Right kidney (tissue), 1 donor: ENCODE measurements around the gene ADGRD2.

ENCODE experiments used
- DNase-seq: peaks from one replicate; pipeline ENCODE4 v3.0.0-alpha.2; 2016

ADGRD2 gene

DNA sequence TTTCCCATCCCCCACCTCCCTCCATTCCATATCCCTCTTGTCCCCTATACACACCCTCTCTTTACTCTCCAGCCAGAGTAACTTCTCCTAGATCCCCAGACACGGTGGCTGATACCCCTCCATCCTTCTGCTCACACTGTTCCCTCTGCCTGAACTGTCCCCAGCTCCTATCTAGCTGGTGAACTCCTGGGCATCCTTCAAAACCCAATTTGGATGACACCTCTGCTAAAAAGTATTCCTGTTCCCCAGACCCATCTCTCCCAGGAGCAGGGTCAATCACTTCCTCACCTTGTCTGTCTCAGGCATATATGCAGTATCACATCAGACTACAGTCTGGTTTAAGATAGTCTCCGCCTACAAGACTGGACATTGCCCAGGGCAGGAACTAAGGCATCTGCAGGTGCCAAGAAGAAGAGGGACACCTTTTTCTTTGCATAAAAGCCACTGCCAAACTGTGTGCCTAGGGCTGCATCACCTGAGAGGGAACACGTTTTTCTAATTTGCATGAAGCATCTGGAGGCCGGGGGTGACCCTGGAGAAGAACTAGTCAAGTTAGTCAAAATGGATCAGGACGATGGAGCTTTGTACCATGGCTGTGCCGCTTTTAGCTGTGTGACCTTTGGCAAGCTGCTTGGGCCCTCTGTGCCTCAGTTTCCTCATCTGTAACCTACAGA is 29.8 kb downstream of the ADGRD2 start:
- DNase-seq: no peak

DNA sequence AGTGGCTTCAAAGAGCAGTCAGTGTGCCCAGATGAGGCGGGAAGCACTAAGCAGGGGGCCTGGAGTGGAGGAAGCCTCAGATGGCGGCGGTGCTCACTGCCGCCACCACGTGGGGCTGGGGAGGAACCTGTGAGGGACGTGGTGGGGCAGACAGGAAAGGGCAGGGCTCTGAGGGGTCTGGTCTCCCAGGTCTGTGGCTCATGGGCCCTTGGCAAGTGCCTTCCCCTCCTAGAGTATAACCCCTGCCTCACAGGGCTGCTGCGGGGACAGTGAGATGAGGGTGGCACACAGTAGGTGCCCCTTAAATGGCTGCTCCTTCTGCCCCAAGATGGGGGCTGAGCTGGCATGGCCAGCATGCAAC is 30.4 kb downstream of the ADGRD2 start:
- DNase-seq: no peak

DNA sequence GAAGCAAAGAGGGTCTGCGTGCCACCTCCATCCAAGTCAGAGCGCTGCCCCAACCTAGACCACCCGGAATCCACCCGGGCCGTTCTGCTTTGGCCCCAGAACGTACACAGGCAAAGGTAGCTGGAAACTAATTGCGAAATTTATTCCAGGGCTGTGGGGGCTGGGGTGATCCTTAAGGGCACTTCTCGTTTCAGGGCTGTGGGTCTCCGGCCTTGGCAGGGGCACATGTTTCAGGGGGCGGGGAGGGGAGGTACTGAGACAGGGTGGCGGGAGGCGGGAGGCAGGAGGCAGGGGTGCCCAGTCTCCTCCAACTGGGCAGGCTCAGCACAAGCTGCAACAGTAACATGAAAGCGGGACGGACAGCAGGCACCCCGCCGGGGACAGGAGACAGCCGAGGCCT is 30.9 kb downstream of the ADGRD2 start:
- DNase-seq: no peak

DNA sequence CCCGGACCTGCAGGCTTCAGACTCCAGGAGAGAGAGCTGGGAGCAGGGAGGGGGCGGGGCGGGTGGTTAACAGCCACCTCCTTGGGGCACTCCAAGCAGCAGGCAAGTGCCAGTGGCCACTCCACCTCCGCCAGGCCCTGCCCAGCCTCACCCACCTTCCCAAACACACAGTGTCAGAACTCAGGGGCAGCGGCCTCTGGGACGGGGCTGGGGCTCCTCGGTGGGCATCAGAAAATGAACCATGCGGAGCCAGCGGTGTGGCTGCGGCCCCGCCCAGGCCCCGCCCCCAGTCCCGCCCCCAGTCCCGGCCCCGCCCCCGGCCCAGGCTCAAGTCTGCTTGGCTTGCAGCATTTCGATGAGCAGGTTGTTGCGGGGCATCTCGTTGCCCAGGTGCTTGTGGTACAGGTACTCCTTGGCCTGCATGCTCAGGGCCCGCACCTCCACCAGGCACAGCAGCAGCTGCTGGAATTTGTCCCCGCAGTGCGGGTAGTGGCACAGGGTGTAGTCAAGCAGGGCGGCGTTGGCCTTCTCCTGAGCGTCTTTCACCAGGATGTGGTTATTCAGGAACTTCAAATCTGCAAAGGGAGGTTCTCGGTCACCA is 32.3 kb downstream of the ADGRD2 start:
- no peak for DNase-seq

DNA sequence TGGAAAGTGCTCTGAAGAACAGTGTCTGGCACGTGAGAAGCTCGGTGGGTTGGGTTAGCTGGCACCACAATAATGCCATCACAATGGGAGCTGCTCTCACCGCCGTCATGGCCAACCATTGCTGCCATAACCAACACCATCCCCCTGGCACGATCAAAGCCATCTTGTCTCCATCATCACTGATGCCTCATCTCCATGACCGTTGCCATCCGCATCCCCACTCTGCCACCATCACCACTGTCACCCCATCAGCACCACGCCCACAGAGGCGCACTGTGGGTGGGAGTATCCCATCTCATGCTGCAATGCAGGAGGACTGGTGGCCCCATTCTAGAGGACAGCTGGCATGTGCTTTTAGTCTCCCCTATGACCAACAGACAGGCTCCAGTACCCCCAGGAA is 33.2 kb downstream of the ADGRD2 start:
- no peak for DNase-seq

DNA sequence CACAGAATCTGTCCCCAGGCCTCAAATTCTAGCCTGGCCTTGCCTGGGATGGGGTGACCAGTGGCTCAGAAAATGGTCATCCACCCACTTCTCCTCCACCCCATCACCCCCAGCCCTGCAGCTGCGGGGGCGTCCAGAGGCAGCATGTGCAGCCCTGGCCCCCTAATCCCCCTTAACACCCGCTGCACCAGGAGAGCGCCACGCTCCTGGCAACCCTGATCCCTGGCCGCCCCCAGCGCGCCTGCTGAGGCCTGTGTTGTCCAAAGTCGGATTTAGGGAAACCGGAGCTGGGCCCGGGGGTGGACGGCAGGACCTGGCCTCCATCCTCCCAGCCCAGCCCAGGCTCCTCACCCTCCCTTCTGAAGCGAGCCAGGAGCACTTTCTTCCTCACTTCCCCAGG is 35.0 kb downstream of the ADGRD2 start:
- no peak for DNase-seq

DNA sequence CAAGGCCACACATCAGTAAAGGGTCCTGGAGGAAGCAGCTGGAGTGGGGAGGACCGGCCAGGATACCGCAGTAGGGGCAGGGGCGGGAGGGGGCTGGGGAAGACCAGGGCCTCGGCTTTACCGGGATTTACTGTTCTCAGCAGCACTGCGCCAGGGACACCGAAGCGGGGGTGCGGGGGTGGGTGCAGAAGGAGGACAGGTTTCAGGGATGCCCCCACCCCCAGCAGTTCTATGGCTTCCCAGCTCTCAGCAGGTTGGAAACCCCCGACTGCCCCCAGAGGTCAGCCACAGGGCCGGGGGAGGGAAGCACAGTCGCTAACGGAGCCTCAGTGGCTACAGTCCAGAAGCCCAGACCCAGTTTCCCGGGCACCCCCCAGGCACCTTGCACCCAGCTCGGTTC is 35.7 kb downstream of the ADGRD2 start:
- no peak for DNase-seq

DNA sequence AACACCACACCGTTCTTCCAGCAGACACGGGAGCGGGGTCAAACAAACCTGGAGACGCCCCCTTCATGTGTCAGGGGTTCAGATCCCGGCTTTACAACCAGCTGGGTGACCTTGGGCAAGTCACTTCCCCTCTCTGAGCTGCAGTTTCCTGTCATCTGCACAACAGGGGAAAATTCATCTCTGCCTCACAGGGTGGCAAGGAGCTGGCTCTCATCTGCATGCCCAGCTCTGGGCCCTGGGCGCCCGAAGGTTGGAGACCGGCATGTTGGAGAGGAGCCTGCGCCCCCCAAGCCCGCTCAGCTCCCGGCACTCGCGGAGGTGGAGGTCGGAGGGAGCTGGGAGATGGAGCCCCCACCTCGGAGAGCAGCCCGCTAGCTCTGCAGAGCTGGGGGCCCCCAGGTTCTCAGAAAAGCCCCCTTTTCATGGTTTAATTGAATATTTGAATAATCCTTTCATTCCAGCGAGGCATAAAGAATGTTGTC is 36.6 kb downstream of the ADGRD2 start:
- DNase-seq: no peak

DNA sequence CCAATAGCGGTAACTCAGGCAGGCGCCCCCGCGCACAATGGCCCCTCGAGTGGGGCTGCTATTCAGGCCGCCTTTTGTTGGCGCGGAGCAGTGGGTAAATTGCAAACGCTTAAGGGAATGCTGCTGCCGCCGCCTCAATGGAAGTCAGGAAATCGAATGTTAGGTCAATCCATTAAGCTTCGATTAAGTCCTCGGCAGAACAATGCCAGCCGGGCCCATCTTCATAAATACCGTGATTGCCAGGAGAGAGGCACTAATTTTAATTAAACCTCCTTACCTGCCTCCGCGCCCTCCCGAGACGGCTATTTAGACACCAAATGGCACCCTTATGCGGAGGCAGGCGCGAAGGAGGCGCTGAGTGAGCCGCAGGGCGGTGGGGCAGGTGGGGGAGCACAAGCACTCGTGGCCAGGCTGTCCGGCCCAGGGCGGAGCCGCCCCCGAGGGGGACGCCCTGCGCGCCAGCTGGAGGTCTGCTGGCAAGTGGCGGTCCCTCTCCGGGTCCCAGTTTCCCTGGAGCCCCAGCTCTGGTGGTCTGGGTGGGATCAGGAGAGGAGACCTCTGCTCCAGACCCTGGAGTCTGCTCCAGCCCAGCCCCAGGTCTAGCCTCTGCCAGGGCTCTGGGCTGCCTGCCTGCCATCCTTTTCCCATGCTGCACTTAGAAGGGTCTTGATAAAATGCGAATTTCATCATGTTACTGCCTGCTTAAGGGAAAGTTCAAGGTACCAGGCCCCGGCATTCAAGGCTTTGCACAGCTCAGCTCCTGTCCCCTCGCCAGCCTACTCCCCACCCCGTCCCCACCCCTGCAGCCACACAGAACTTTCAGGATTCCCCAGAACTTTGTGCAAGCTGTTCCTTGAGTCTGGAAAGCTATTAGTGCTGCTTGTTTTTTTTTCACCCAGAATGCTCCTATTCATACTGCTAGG is 37.3 kb downstream of the ADGRD2 start:
- DNase-seq: no peak

DNA sequence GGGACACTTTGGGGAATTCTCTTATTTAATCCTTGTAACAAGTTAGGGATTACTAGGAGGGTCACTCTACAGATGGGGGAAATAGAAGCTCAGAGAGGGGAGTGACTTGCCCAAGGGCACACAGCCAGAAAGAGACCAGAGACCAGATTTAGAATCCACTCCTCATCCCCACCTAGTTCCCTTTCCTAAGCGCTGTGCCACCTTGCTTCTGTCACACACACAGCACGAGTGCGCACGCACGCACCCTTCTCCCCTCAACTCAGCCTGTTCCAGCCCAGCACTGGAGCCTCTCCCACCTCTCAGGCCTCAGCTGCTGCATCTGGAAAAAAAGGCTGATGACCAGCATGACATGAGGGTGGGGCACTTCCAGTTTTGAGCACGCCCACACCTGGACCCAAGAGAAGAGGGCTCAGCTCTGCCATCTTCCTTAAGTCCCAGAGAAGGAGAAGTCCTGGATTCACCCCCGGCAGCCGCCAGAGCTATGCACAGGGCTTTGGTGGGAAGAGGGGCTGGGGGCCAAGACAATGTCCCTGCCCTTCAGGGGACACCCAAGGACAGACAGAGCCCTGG is 38.5 kb downstream of the ADGRD2 start:
- no peak for DNase-seq

DNA sequence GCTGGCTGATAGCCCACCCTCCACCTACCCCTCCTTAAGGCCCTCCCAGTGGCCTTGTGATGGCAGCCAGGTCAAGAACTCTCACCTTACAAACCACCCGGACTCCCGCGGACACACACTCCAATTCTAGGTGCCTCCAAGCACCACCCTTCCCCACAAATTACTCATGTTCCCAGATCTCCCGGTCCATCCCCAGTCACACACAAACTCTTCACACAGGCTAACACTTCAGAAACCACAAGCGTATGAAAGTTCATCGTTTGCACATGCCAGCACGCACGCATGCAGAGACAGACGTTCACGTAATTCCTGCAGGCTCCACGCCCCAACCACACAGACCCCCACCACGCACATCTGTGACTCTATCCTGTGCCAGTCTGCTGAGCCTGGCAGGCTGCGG is 39.0 kb downstream of the ADGRD2 start:
- no peak for DNase-seq

DNA sequence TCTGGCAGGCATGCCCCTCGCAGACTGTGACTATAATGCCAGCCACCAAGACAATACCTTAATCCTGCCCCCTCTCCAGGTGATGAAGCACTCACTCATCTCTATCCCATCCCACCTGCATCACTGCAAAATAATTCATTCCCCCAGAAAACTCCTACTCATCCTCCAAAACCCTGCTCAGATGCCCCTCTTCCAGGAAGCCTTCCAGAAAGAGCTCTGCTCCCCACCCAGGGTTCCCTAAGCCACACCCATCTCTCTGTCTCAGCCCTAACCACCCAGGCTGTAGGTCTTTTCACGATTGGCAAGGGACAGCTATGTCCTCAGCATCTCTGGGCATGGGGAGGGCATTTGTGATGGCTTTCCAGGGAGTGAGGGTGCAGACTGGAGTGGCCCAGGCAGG is 39.8 kb downstream of the ADGRD2 start:
- DNase-seq: no peak

DNA sequence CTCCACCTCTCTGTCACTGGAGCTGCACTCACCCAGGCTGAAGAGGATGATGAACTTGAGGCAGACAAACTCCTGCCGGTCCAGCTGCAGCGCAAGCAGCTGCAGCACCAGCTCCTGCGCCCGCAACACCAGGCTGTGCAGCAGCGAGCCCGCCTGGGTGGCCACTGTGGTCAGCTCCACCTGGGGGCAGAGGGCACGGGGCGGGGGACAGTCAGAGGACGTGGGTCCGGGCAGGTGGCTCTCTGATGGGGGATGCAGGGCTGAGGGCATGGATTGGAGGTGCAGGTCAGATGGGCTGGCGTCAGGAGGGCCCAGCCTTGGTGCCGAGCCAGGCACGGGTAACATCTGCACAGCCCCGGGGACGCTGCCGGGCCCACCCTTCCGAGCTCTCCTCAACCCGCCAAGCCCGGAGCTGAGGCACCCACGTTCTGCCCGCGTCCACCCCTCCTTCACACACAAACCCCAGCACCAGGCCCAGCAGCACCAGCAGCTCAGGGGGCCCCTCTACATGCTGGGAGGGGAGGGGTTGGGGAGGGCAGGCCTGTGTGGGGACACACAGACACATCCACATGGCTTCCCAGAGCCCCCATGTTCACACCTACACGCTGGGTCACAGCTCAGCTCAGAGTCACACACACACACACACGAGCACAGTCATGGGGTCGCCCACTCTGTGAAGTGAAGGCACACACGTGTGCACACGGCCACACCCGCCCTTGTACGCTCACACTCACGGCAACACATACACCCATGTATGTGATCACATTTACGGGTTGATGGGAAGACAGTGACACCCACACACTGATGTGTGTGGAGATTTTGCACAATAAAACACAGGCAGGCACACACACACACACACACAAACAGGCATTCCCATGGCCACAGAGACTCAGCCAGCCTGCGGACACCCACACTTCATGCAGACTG is 41.1 kb downstream of the ADGRD2 start:
- no peak for DNase-seq

DNA sequence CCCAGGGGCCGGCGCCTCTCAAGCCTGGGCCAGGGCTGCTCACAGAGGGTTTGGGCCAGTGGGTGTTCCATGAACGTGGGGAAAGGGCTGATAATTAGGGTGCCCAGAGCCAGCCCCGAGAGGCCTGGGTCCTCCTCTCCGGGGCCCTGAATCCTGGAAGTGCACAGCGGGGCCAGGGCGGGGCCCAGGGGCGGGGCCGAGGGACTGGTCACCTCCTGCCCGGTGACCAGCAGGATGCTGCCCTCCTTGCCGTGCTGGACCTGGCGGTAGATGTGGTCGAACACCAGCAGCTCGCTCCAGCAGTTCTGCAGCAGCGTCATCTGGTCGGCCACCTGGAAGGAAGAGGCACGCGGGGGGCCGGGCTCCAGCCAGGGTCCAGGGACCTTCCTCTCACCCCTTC is 42.6 kb downstream of the ADGRD2 start:
- DNase-seq: no peak

DNA sequence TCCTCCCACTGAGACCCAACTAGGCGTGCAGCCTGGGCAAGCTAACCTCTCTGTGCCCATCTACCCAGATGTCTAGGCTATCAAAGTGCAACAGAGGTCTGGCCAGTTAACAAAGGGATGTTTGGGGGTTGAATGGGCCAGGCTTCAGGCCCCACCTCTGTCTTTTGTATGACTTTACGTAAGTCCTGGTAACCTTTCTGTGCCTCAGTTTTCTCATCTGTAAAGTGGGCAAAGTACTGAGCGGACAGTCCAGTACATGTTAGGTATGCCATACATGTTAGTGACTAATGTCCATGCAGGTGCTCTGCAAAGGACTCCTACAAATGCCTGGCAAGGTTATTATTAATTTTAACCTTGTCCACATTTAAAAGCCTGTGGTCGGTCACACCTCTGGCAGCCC is 43.0 kb downstream of the ADGRD2 start:
- no peak for DNase-seq

DNA sequence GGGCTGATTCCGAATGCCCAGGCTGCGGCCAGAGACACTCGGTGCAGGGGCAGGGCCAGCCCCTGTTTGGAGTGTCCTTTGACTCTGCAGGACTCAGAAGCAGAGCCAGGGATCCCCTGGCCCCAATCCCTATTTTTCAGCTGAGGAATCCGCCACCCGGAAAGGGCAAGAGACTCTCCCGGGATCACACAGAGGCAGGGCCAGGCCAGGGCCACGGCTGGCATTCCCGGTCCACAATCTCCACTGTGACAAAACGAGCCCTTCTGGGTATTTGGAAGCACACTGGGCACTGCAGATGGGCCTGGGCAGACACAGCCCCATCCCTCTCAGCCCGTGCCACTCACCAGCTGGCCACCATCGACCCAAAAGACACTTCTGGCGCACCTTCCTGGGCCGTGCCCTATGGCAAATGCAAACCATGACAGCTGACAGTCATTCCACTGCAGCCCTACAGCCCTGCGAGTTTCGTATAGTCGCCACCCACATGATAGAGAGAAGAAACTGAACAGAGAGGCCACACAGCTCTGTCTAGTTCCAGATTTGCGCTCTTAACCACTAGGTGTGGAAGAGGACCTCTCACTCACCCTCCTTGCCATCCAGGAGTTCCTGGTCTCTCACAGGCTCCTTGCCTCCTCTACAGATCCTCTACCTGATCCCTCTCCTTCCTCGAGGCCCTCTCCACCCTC is 43.7 kb downstream of the ADGRD2 start:
- DNase-seq: no peak

DNA sequence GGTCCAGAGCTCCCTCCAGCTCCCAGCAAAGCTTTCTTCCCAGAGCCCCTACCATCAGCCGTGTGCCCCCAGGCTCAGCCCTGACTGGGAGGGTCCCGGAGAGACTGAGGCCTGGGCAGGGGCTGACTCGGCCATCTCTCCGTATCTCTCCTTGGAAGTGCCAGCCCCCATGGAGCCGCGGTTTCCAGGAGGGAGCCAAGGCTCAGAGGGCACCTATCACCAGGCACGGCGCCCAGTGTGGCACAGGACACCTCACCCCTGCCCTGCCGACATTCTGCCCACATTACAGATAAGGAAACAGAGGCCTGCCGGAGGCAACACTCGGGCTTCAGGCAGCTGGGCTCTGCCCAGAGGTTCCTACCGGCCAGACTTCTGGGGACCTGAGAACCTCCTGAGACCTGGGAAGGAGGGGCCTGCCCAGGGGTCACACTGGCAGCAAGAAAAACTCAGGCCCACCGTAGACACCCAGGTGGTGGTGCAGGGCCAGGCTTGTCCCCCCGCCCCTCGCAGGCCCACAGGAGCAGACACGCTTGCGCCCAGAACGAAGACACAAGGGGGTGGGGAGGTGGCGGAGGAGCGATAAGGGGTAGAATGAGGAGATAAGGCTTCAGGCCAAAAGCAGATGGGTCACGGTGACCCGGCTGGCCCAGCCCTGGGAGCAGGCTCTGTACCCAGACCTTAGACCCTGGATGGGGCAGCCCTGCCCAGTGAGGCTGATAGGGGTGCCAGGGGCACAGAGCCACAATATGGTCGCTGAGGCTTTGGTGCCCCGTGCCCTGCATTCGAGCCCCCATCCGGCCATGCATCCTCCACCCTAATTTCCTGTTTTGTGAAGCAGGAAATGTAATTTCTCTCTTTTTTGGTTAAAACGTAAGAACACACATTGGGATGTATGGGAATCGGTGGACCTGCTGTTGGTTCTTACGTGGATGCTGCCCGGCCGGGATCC is 45.1 kb downstream of the ADGRD2 start:
- DNase-seq: no peak

DNA sequence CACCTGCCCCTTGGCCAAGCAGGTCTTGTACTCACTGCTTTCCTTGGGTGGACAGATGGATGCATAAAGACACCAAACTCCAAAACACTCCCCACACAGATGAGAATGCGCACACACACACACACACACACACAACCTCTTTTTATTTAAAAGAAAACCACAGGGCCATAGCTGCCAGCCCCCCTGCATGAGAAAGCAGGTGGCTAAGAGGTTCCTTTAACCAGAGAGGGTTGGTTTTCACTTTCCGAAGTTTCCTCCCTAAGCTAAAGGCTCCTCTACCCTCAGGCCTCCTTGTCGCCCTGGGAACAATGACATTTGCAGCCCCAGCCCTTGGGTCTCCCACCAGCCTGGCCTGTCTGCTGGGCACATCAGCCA is 45.8 kb downstream of the ADGRD2 start:
- DNase-seq: no peak

DNA sequence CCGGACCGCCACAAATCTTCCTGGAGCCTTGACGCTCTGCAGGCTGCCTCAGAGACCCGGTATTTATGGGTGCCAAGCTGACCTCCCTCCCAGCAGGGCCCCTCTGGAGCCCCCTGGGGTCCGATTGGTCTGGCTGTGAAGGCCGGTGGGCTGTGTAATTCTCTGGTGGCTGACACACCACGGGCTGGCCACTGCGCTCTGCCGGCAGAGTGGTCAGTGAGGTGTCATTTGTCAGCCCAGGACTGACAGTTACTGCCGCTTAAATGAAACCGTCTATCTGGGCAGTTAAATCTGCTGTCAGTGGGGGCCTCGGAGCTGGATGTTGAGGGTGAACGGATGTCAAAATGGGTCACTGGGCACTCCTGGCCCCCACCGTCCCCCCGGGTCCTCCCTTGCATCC is 46.2 kb downstream of the ADGRD2 start:
- DNase-seq: peak; percentile 42

DNA sequence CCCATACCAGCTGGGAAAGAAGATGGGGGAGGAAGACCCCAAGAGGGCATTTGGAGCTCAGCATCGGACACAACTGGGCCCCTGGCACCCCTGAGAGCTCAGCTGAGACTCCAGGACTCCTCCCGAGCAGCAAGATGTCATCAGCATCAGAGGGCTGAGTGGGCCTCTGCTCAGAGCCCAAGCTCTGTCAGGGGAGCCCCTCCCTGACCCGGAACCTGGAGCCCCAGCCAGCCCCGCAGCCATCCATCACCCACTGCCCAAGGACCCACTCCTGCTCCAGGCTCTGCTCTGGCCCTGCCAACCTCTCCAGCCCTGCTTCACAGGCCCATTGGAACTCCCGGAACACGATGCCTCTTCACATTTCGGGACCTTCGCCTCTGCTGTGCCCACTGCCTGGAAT is 47.2 kb downstream of the ADGRD2 start:
- no peak for DNase-seq
